IMR-90 (cell line): ENCODE results near the gene PPAN. TPM values are rescaled to one million over a fixed set of nuclear protein-coding genes. Genes with fewer than 3 reads are reported as not detected.

Source experiments
- ATAC-seq: fragments of 200-7000 bp; cut with Tn5 transposase; 2 replicates; pipeline ENCODE4 v1.9.1; 2020; ENCODE audit warnings: low read depth, mild to moderate bottlenecking, moderate library complexity
- BruUV-seq: library from RNA; stranded (reverse); fragments of 400-500 nt; replicated peaks from 2 replicates; lab custom pipeline; 2021; lab: Mats Ljungman, UMichigan
- CTCF ChIA-PET: fragments of 300-600 bp; formaldehyde crosslinking; extraction: SDS; loops from one replicate; lab custom pipeline; 2021; ENCODE audit warnings: antibody characterized with exemption; lab: Yijun Ruan, JAX
- POLR2A ChIA-PET: fragments of 300-600 bp; sonication (Branson Sonifier 250); formaldehyde crosslinking; loops from one replicate; lab custom pipeline; 2022; ENCODE audit warnings: antibody characterized with exemption; ENCODE audit not compliant: unreplicated experiment; lab: Charles Lee
- DNase-seq: peaks from one replicate; pipeline ENCODE4 v3.0.0; 2013
- H2AFZ ChIP-seq: replicated peaks from 2 replicates; pipeline ENCODE3; 2013; ENCODE audit warnings: low read length, mild to moderate bottlenecking; ENCODE audit not compliant: poor library complexity
- H2AK5ac ChIP-seq: 2 replicates; pipeline ENCODE4 v1.6.1; 2013; ENCODE audit warnings: low read depth, low read length, inconsistent platforms
- H2AK9ac ChIP-seq: replicated peaks from 2 replicates; pipeline ENCODE3; 2013; ENCODE audit warnings: mild to moderate bottlenecking, low read depth, low read length, moderate library complexity; ENCODE audit not compliant: poor library complexity
- H2BK120ac ChIP-seq: 2 replicates; pipeline ENCODE4 v1.6.1; 2013; ENCODE audit warnings: low read depth, low read length, inconsistent platforms
- H2BK15ac ChIP-seq: 3 replicates; pipeline ENCODE4 v1.6.1; 2013; ENCODE audit warnings: low read depth, low read length, inconsistent platforms
- H2BK20ac ChIP-seq: 2 replicates; pipeline ENCODE4 v1.6.1; 2013; ENCODE audit warnings: low read depth, mild to moderate bottlenecking, inconsistent platforms, low read length, moderate library complexity
- H2BK5ac ChIP-seq: 2 replicates; pipeline ENCODE4 v1.6.1; 2013; ENCODE audit warnings: mild to moderate bottlenecking, low read depth, low read length, inconsistent platforms; ENCODE audit not compliant: poor library complexity, severe bottlenecking
- H3K14ac ChIP-seq: replicated peaks from 2 replicates; pipeline ENCODE4 v1.6.1; 2013; ENCODE audit warnings: low read depth, low read length, inconsistent platforms
- H3K18ac ChIP-seq: 2 replicates; pipeline ENCODE4 v1.6.1; 2013; ENCODE audit warnings: low read depth, low read length, control low read depth
- H3K23ac ChIP-seq: 2 replicates; pipeline ENCODE4 v1.6.1; 2013; ENCODE audit warnings: low read depth, low read length, inconsistent platforms
- H3K27ac ChIP-seq: 2 replicates; pipeline ENCODE4 v1.5.1; 2013; ENCODE audit warnings: mild to moderate bottlenecking, control low read depth, low read length; ENCODE audit not compliant: insufficient read depth
- H3K27me3 ChIP-seq: 2 replicates; pipeline ENCODE4 v1.6.1; 2013; ENCODE audit warnings: low read length; ENCODE audit not compliant: control insufficient read depth, insufficient read depth
- H3K36me3 ChIP-seq: 2 replicates; pipeline ENCODE4 v1.6.1; 2013; ENCODE audit warnings: low read length, mixed read lengths; ENCODE audit not compliant: control insufficient read depth, insufficient read depth
- H3K4ac ChIP-seq: 2 replicates; pipeline ENCODE4 v1.6.1; 2013; ENCODE audit warnings: low read depth, low read length, inconsistent platforms
- H3K4me1 ChIP-seq: 2 replicates; pipeline ENCODE4 v1.6.1; 2013; ENCODE audit warnings: low read length, mixed read lengths; ENCODE audit not compliant: control insufficient read depth, insufficient read depth
- H3K4me2 ChIP-seq: 2 replicates; pipeline ENCODE4 v1.6.1; 2013; ENCODE audit warnings: low read depth, mild to moderate bottlenecking, control low read depth, low read length, moderate library complexity
- H3K4me3 ChIP-seq: 2 replicates; pipeline ENCODE4 v1.5.1; 2013; ENCODE audit warnings: low read depth, mild to moderate bottlenecking, control low read depth, low read length, moderate library complexity; ENCODE audit not compliant: insufficient read depth
- H3K56ac ChIP-seq: 2 replicates; pipeline ENCODE4 v1.6.1; 2013; ENCODE audit warnings: low read length, inconsistent platforms; ENCODE audit not compliant: insufficient read depth; ENCODE audit errors: extremely low read depth
- H3K79me1 ChIP-seq, 2 experiments: 2 replicates each; pipeline ENCODE4 v1.6.1; 2013; ENCODE audit warnings: low read length in 2 of 2, inconsistent platforms in 1 of 2, low read depth in 1 of 2
- H3K9ac ChIP-seq: 2 replicates; pipeline ENCODE4 v1.6.1; 2013; ENCODE audit warnings: low read depth, low read length, control low read depth
- H3K9me1 ChIP-seq: 2 replicates; pipeline ENCODE4 v1.6.1; 2013; ENCODE audit warnings: low read length, inconsistent platforms; ENCODE audit not compliant: insufficient read depth
- H3K9me3 ChIP-seq: 2 replicates; pipeline ENCODE4 v1.6.1; 2013; ENCODE audit warnings: low read length; ENCODE audit not compliant: control insufficient read depth, insufficient read depth
- H4K20me1 ChIP-seq: 2 replicates; pipeline ENCODE4 v1.6.1; 2013; ENCODE audit warnings: low read length, inconsistent platforms; ENCODE audit not compliant: insufficient read depth
- H4K5ac ChIP-seq: 2 replicates; pipeline ENCODE4 v1.6.1; 2013; ENCODE audit warnings: mild to moderate bottlenecking, low read depth, low read length, control low read depth
- H4K8ac ChIP-seq, 2 experiments: 2 replicates each; pipeline ENCODE4 v1.6.1; 2013; ENCODE audit warnings: low read depth in 2 of 2, low read length in 2 of 2, control low read depth in 1 of 2, inconsistent platforms in 1 of 2
- H4K91ac ChIP-seq: 2 replicates; pipeline ENCODE4 v1.6.1; 2013; ENCODE audit warnings: low read depth, low read length, inconsistent platforms; ENCODE audit not compliant: insufficient read depth
- BHLHE40 ChIP-seq: fragments of 150-350 bp; IDR thresholded peaks from 2 replicates; pipeline ENCODE4 v1.6.1; 2016; ENCODE audit warnings: mild to moderate bottlenecking, low read depth, low read length
- CEBPB ChIP-seq: IDR thresholded peaks from 2 replicates; pipeline ENCODE4 v1.6.1; 2012; ENCODE audit warnings: low read depth, low read length, improper control_type of control experiment
- CHD1 ChIP-seq: IDR thresholded peaks from 2 replicates; pipeline ENCODE4 v1.6.1; 2012; ENCODE audit warnings: low read depth, low read length, improper control_type of control experiment
- CTCF ChIP-seq: conservative IDR thresholded peaks from 2 replicates; pipeline ENCODE4 v1.5.1; 2012; ENCODE audit warnings: mild to moderate bottlenecking, low read depth, low read length, improper control_type of control experiment
- ELK1 ChIP-seq: fragments of 150-350 bp; IDR thresholded peaks from 2 replicates; pipeline ENCODE4 v1.6.1; 2016; ENCODE audit warnings: low read depth, mild to moderate bottlenecking, low read length, moderate library complexity, borderline replicate concordance
- FOS ChIP-seq: fragments of 150-350 bp; IDR thresholded peaks from 2 replicates; pipeline ENCODE4 v1.6.1; 2016; ENCODE audit warnings: low read depth, low read length
- MAFK ChIP-seq: IDR thresholded peaks from 2 replicates; pipeline ENCODE4 v1.6.1; 2012; ENCODE audit warnings: low read depth, low read length, improper control_type of control experiment
- MAZ ChIP-seq: IDR thresholded peaks from 2 replicates; pipeline ENCODE4 v1.6.1; 2012; ENCODE audit warnings: low read depth, mild to moderate bottlenecking, low read length, improper control_type of control experiment, moderate library complexity, borderline replicate concordance
- NFE2L2 ChIP-seq: fragments of 150-350 bp; IDR thresholded peaks from 2 replicates; pipeline ENCODE4 v1.6.1; 2016; ENCODE audit warnings: low read depth, mild to moderate bottlenecking, low read length
- POLR2A ChIP-seq: IDR thresholded peaks from 2 replicates; pipeline ENCODE4 v1.6.1; 2012; ENCODE audit warnings: mild to moderate bottlenecking, low read depth, low read length
- RAD21 ChIP-seq: IDR thresholded peaks from 2 replicates; pipeline ENCODE4 v1.6.1; 2012; ENCODE audit warnings: low read length, improper control_type of control experiment
- RFX5 ChIP-seq: IDR thresholded peaks from 2 replicates; pipeline ENCODE4 v1.8.0; 2012; ENCODE audit warnings: low read depth, mild to moderate bottlenecking, low read length, moderate library complexity
- SMC3 ChIP-seq: fragments of 150-350 bp; IDR thresholded peaks from 2 replicates; pipeline ENCODE4 v1.6.1; 2016; ENCODE audit warnings: low read depth, mild to moderate bottlenecking, antibody characterized with exemption, low read length, moderate library complexity
- USF2 ChIP-seq: fragments of 150-350 bp; IDR thresholded peaks from 2 replicates; pipeline ENCODE4 v1.6.1; 2017; ENCODE audit warnings: mild to moderate bottlenecking, antibody characterized with exemption, low read length, low read depth
- WGBS, 2 experiments: methylation state at CpG; one replicate each; pipeline versions ENCODE4 v1.1.5 to v1.1.7; 2013; ENCODE audit warnings: missing lambda C conversion rate in 2 of 2; ENCODE audit not compliant: insufficient read length in 1 of 2; ENCODE audit errors: extremely low coverage in 2 of 2; 5-methylcytosine and 5-hydroxymethylcytosine counted together
- dilution Hi-C: fragments of 300-500 bp; cut with HindIII; formaldehyde crosslinking; loops from one replicate; pipeline ENCODE4 v1.14.3; 2018; ENCODE audit warnings: low sequenced_read_pairs; ENCODE audit not compliant: unreplicated experiment
- in situ Hi-C: fragments of 300-500 bp; cut with MboI; formaldehyde crosslinking; loops from 3 replicates; pipeline ENCODE4 v1.14.3; 2019; ENCODE audit warnings: low sequenced_read_pairs, inconsistent platforms, mixed read lengths
- intact Hi-C: fragments of 100-400 bp; cut with micrococcal nuclease; formaldehyde crosslinking; loops from 2 replicates; pipeline ENCODE4 v1.10.0; 2022
- polyA plus RNA-seq, 3 experiments: library from polyadenylated mRNA; depleted of rRNA; stranded (reverse); fragments of >200 nt; gene quantifications; 2 replicates each; pipeline ENCODE4 v1.2.3, GENCODE V29; 2012; ENCODE audit warnings: low replicate concordance in 1 of 3
- total RNA-seq: library from RNA; depleted of rRNA; stranded (reverse); fragments of >200 nt; gene quantifications from 2 replicates; pipeline ENCODE4 v1.2.3, GENCODE V29; 2012

Gene PPAN
- total and polyA plus RNA-seq, 2 of the 4 experiments (the other 2 are of a cell fraction), result 24.0 to 41.6 TPM

- Histone ChIP-seq H3K9me1 (no peaks in the 10 kb centered on the region), H3K27me3 (no peaks in the 10 kb centered on the region), H3K4me2 (no peak overlapping the region), H4K5ac (no peak overlapping the region), H2BK15ac (no peak overlapping the region), H3K4me3 (no peak overlapping the region), H2AFZ (no peak overlapping the region), H3K9ac (no peak overlapping the region), H4K8ac (no peak overlapping the region), H2AK9ac (no peak overlapping the region), H3K9me3 (no peaks in the 10 kb centered on the region), H3K14ac (no peak overlapping the region), H3K79me1 (peaks cover 16 to 38% of the 10 kb centered on the region in 2 experiments), H4K91ac (no peak overlapping the region), H2BK5ac (no peak overlapping the region), H3K36me3 (peaks cover 42% of the 10 kb centered on the region), H4K20me1 (peaks cover 8% of the 10 kb centered on the region), H3K27ac (no peak overlapping the region), H2BK120ac (no peak overlapping the region), H3K4ac (no peak overlapping the region), H2AK5ac (no peak overlapping the region), H3K56ac (no peak overlapping the region), H3K18ac (no peak overlapping the region), H2BK20ac (no peak overlapping the region), H3K23ac (no peak overlapping the region), H3K4me1 (peaks cover 2% of the 10 kb centered on the region)
- in situ Hi-C loops, result no loop called here
- intact Hi-C loops, result loop anchor here (5.0 kb wide), 1 partner anchor 143 kb away; the partner anchor contains the start of gene MRPL4
- dilution Hi-C loops, result no loop called here
- POLR2A ChIA-PET, result no interaction called here
- CTCF ChIA-PET, result no interaction called here
- WGBS, 2 experiments, result 100% methylated on average over 3 of the region's 14 CpGs; no CpG with 5 or more reads in 1 of the 2 experiments
- DNase-seq (no peak), ATAC-seq (no peak)
- TF ChIP-seq CEBPB, result no peak
- no peak for TF ChIP-seq CTCF
- no peak for TF ChIP-seq RFX5
- no peak for TF ChIP-seq FOS
- no peak for TF ChIP-seq BHLHE40
- TF ChIP-seq CHD1, result no peak
- no peak for TF ChIP-seq USF2
- no peak for TF ChIP-seq NFE2L2
- TF ChIP-seq RAD21, result no peak
- no peak for TF ChIP-seq MAZ
- TF ChIP-seq ELK1, result no peak
- no peak for TF ChIP-seq SMC3
- TF ChIP-seq MAFK, result no peak
- TF ChIP-seq POLR2A, result no peak
- BruUV-seq, result no TSS peak
Measured at GRCh38 chr19:10109528-10109927, 3.4 kb downstream of the PPAN start.
